ENCODE results near the gene IFNK. TPM values are rescaled to one million over a fixed set of nuclear protein-coding genes. Genes with fewer than 3 reads are reported as not detected.

Gene IFNK
- total RNA-seq, 2 donors from 2014 or later, result not detected

DNA sequence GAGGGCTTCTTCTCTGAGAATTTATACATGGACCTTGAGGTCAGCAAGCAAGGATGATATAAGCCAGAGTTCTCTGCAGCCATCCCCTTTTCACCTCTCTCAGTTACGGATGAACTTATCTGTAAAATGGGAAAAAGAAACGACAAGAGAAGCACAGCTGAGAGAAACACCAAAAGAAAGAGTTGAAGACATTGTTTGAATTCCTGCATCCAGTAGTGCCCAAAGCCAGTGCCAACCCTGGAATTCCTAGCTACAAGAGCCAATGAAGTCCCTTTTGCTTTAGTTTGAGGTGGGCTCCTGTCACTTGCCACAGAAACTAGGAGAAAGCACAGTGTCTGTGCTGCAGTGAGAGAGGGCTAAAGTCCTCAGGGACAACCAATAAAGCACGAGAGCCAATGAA is 12.1 kb downstream of the IFNK start:
- no peak for ATAC-seq
- H3K36me3 Mint-ChIP-seq (ENCODE audit: low read depth), result peaks cover 6% of the 10 kb centered on the region
- peaks cover 12% of the 10 kb centered on the region for H3K4me1 Mint-ChIP-seq
- H3K27me3 Mint-ChIP-seq, result no peaks in the 10 kb centered on the region
- DNase-seq, result no peak
- H3K27ac Mint-ChIP-seq, result peak overlapping the region; percentile 73
- H3K4me3 Mint-ChIP-seq, result no peak overlapping the region
- no peaks in the 10 kb centered on the region for H3K9me3 ChIP-seq (ENCODE audit: control insufficient read depth, low read length, poor library complexity, severe bottlenecking)

DNA sequence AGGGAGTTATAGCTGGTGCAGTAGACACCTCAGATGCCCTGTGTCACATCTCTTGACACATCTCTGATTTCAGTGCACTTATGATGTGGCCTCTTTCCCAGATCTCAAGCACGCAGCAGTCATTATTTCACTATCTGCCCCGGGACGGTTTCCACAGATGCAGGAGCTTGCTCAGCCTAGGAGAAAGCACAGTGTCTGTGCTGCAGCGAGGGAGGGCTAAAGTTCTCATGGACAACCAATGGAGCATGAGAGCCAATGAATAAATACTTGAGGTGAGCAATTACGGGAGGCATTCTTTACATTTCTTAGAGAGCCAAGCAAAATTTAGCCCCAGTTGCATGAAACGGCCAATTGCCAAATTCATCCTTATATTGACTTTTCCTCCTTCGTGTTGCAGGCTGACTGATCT is 12.9 kb downstream of the IFNK start:
- H3K9me3 ChIP-seq (ENCODE audit: control insufficient read depth, low read length, poor library complexity, severe bottlenecking), result no peaks in the 10 kb centered on the region
- DNase-seq (no peak), ATAC-seq (no peak)
- peaks cover 12% of the 10 kb centered on the region for H3K4me1 Mint-ChIP-seq
- H3K27me3 Mint-ChIP-seq, result no peaks in the 10 kb centered on the region
- H3K4me3 Mint-ChIP-seq, result no peak overlapping the region
- no peak overlapping the region for H3K27ac Mint-ChIP-seq
- H3K36me3 Mint-ChIP-seq (ENCODE audit: low read depth), result peaks cover 6% of the 10 kb centered on the region

DNA sequence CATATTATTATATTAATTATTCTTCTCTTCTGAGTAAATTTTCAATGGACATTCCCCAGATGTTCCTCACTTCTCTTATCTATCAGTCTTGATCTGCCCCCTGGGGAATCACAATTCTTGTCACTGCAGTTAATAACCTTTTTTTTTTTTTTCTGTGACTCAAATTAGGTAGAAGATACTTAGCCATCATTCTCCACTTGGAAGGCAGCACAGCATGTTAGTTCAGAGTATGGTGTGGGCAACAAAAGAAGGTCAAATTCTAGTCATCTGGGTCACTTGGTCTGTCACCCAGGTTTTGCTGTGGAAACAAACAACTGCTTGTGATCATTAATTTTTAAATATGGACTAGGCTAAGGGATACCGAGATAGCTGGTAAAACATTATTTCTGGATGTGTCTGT is 13.7 kb downstream of the IFNK start:
- peaks cover 12% of the 10 kb centered on the region for H3K4me1 Mint-ChIP-seq
- peaks cover 6% of the 10 kb centered on the region for H3K36me3 Mint-ChIP-seq (ENCODE audit: low read depth)
- no peak for ATAC-seq
- H3K4me3 Mint-ChIP-seq, result no peak overlapping the region
- no peak for DNase-seq
- H3K27me3 Mint-ChIP-seq, result no peaks in the 10 kb centered on the region
- no peaks in the 10 kb centered on the region for H3K9me3 ChIP-seq (ENCODE audit: control insufficient read depth, low read length, poor library complexity, severe bottlenecking)
- no peak overlapping the region for H3K27ac Mint-ChIP-seq

DNA sequence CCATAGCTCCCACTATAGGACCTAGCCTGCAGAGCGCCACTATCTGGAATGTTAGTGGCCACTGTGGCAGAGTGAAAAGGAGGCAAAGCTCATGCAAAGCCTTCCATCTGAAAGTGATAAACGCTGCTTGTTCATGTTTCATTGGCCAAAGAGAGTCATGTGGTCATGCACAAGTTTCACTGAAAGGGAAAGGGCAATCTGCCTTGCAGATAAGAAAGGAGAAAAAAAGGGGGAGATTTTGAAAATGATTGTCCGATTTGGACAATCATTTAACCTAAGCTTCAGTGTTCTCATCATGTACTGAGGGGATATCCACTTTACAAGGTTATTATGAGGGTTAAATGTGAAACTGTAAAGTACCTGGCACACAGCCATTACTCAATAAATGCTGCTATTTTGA is 14.6 kb downstream of the IFNK start:
- H3K27me3 Mint-ChIP-seq, result no peaks in the 10 kb centered on the region
- H3K27ac Mint-ChIP-seq, result no peak overlapping the region
- DNase-seq, result no peak
- no peak for ATAC-seq
- H3K4me3 Mint-ChIP-seq, result no peak overlapping the region
- H3K4me1 Mint-ChIP-seq, result peaks cover 13% of the 10 kb centered on the region
- H3K9me3 ChIP-seq (ENCODE audit: control insufficient read depth, low read length, poor library complexity, severe bottlenecking), result no peaks in the 10 kb centered on the region
- H3K36me3 Mint-ChIP-seq (ENCODE audit: low read depth), result peaks cover 5% of the 10 kb centered on the region

DNA sequence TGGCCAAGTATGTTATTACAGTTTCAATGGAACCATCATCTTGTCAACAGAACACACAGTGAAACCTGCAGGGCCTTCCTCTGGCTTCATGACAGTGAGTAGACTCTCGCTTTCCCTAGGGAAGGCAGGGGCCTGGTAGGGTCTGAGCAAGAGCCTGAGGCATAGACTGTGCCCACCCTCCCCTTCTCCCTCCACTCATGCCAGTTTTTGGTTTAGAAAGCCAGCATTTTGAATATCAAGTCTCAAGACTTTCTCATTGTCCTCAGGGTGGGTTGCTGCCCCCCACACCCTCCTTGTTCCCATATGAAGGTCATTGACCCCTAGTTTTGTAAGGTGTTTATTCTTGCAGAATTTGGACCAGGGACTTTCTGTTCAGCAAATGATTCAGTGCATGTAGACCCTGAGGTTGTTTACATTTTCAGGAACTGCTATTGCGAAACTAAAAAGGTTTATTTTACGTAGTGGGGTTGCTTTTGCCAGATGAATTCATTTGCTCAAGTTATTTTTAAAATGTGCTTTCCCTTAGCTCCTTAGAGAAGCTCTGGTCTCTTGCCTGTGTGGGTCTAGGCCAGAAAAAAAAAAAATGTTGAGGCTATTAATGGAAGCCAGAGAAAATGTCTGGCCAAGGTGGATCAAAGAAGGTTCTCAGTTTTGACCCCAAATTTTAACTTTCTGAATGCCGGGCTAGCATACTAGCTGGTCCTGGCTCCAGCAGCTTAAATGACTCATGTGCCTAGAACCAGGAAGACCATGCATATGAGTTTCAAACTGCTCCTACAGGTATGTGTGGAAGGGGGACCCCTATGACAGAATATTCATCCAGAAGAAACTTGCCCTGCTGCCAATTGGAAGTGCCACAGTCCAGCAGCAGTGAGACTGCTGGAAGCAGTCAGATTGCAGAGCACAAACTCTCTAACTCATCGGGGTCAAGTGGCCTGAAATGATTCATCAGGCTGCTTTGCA is 15.7 kb downstream of the IFNK start:
- no peak overlapping the region for H3K27ac Mint-ChIP-seq
- ATAC-seq (no peak), DNase-seq (no peak)
- no peaks in the 10 kb centered on the region for H3K27me3 Mint-ChIP-seq
- H3K36me3 Mint-ChIP-seq (ENCODE audit: low read depth), result peaks cover 5% of the 10 kb centered on the region
- H3K4me1 Mint-ChIP-seq, result peaks cover 7% of the 10 kb centered on the region
- H3K4me3 Mint-ChIP-seq, result no peak overlapping the region
- H3K9me3 ChIP-seq (ENCODE audit: control insufficient read depth, low read length, poor library complexity, severe bottlenecking), result no peaks in the 10 kb centered on the region

DNA sequence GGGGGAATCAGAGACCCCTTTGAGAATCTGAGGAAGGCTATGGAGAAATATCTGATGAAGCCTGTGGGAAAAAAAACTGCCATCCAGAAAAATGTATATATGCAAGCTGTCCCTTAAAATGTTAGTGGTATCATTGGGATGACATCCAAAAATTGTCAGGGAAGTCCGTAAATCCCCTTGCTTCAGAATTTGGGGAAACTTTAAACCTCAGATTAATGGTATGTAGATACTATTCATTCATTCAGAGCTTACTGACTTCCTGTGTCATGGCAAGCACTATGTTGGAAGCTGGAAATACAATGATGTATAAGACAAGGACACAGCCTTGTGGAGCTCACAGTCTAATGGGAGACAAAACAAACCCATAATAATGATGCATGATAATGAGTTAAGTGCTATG is 16.4 kb downstream of the IFNK start:
- no peak for DNase-seq
- H3K27ac Mint-ChIP-seq, result no peak overlapping the region
- H3K9me3 ChIP-seq (ENCODE audit: control insufficient read depth, low read length, poor library complexity, severe bottlenecking), result no peaks in the 10 kb centered on the region

DNA sequence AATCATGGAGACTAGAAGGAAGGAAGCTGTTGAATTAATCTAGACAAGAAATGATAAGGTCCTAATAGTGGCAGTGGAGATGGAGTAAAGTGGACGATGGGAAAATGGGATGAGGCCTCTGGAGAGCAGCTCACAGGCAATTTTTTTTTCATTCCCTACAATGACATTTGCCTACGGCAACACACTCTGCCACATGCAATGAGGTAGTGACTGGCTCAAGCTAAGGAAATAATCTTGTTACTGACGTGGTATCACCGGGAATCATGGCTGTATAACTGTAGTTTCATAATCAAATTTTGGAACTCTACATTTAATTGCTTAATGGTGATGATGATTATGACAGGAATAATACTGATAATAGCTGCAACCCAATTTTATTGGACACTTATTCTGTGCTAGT is 17.6 kb downstream of the IFNK start:
- DNase-seq, result no peak
- no peak for ATAC-seq
- Mint-ChIP-seq H3K4me1 (peaks cover 5% of the 10 kb centered on the region), H3K27ac (no peak overlapping the region), H3K27me3 (no peaks in the 10 kb centered on the region), H3K36me3 (ENCODE audit: low read depth) (peaks cover 2% of the 10 kb centered on the region), H3K4me3 (no peak overlapping the region)
- H3K9me3 ChIP-seq (ENCODE audit: control insufficient read depth, low read length, poor library complexity, severe bottlenecking), result no peaks in the 10 kb centered on the region

More for the DNA sequence above, 16.4 kb downstream of the IFNK start:
- Mint-ChIP-seq H3K4me3 (no peak overlapping the region), H3K4me1 (peaks cover 5% of the 10 kb centered on the region), H3K36me3 (ENCODE audit: low read depth) (peaks cover 5% of the 10 kb centered on the region), H3K27me3 (no peaks in the 10 kb centered on the region)
- no peak for ATAC-seq

DNA sequence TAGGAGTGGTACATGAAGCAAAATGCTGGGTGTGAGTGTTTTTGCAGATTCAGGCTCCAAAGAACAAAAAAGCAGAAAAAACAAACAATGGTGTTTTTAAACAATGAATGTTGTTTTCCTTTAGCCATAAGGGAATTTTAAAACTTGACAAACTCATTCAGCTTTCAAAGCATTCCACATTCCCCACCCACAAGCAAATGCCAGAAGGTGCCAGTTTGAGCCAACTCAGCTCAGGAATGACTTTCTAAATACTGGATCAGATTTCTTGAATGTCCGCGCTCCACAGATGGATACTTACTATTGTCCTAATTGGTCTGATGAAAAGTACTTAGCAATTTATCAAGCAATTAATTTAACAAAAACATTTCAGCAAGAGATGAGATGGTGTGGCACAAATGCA is 18.4 kb downstream of the IFNK start:
- no peak overlapping the region for H3K4me3 Mint-ChIP-seq
- ATAC-seq (no peak), DNase-seq (no peak)
- peaks cover 2% of the 10 kb centered on the region for H3K36me3 Mint-ChIP-seq (ENCODE audit: low read depth)
- no peak overlapping the region for H3K27ac Mint-ChIP-seq
- no peaks in the 10 kb centered on the region for H3K9me3 ChIP-seq (ENCODE audit: control insufficient read depth, low read length, poor library complexity, severe bottlenecking)
- H3K4me1 Mint-ChIP-seq, result peaks cover 5% of the 10 kb centered on the region
- no peaks in the 10 kb centered on the region for H3K27me3 Mint-ChIP-seq

DNA sequence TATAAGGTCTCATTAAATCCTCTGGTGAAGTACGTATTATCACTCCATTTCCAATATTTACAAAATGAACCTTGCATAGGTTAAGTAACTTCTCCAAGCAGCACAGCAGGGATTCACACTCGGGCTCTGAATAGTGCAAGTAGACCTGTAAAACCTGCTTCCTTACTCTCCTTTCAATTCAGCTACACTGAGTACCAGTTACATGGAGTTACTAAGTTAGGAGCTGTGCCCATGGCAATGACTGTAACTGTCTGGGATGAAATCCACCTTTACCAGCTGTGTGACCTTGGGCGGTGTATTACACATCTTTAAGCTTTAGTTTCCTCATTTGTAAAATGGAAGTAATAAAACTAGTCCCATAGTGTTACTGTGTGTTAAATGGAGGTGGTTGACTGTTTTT is 21.4 kb downstream of the IFNK start:
- peaks cover 2% of the 10 kb centered on the region for H3K4me1 Mint-ChIP-seq
- peaks cover 2% of the 10 kb centered on the region for H3K36me3 Mint-ChIP-seq (ENCODE audit: low read depth)
- H3K4me3 Mint-ChIP-seq, result no peak overlapping the region
- H3K27ac Mint-ChIP-seq, result no peak overlapping the region
- no peaks in the 10 kb centered on the region for H3K27me3 Mint-ChIP-seq
- DNase-seq (no peak), ATAC-seq (no peak)
- H3K9me3 ChIP-seq (ENCODE audit: control insufficient read depth, low read length, poor library complexity, severe bottlenecking), result no peaks in the 10 kb centered on the region

DNA sequence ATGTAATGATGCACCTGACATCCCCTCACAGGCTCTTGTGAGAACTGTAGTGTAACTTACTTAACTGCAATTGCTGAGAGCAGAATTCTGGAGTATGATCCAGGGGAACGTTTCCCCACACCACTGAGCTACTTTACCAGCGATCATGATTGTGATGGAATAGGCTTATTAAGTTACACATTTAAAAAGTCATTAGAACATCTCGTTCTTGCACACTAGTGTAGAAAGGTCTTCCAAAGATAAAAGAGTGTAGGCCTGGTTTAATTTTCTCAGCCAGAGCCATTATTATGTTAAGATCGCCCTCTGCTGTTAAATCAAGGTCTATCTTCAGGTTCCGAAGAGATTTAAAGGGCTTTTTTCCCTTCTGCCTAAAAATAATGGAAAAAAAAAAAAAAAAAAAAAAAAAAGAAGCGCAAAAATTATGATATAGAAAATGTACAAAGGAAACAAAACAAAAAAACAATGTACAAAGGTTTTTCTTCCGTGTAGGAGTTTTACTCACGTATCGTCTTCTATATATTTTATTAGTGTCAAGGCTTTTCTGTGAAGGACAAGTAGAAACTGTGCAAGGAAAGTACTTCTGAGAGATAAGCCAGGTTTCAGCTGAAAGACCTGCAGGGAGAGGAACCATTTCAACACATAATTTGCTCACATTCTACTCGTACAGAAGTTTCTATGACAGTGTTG is 24.1 kb downstream of the IFNK start:
- no peaks in the 10 kb centered on the region for H3K27me3 Mint-ChIP-seq
- no peak for ATAC-seq

DNA sequence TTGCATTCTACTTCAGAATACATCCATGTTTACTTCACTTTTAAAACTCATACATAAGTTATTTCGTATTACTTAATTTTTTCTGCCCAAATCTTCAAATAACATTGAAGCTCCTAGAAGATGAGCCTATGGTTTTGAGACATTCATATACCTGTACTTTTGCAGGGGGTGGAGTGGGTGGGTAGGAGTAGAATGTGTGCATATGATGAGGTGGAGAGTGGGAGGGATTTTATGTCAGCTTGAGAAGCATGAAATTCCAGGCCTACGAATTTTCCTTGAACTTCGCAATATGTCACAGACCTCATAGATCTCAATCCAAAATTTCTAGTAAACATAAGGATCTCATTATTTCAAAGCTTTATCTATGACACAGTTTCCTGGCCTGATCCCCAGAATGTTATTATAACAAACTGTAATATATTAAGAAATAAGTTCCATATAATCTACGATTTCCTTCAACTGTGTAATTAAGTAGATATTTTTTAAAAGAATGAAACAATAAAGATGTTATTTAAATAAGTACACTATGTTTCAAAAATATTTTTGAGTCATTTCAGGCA is 25.2 kb downstream of the IFNK start:
- Mint-ChIP-seq H3K36me3 (ENCODE audit: low read depth) (peaks cover 4% of the 10 kb centered on the region), H3K4me1 (peaks cover 2% of the 10 kb centered on the region), H3K27me3 (no peaks in the 10 kb centered on the region), H3K27ac (no peak overlapping the region), H3K4me3 (no peak overlapping the region)
- ATAC-seq (no peak), DNase-seq (no peak)
- no peaks in the 10 kb centered on the region for H3K9me3 ChIP-seq (ENCODE audit: control insufficient read depth, low read length, poor library complexity, severe bottlenecking)

More for the DNA sequence above, 24.1 kb downstream of the IFNK start:
- no peak for DNase-seq
- Mint-ChIP-seq H3K4me1 (peaks cover 3% of the 10 kb centered on the region), H3K36me3 (ENCODE audit: low read depth) (peaks cover 4% of the 10 kb centered on the region), H3K27ac (no peak overlapping the region), H3K4me3 (no peak overlapping the region)
- H3K9me3 ChIP-seq (ENCODE audit: control insufficient read depth, low read length, poor library complexity, severe bottlenecking), result no peaks in the 10 kb centered on the region

DNA sequence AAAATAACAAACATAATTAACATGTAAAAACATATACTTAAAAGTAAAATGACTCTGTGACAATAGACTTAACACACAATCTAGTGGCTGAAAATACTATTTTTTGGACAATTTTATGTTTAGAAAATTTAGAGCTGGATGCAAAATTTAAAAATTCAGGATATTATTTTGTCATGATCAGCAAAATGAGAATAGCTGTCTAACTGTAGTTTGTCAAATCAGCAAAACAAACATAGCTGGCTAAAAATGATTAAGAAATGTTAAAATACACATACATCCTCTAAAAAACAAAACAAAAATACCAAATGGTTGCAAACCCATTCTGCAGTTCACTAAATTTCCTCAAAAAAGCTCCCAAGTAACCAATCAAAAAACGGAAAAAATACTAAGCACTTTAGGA is 30.6 kb downstream of the IFNK start:
- H3K36me3 Mint-ChIP-seq (ENCODE audit: low read depth), result peaks cover 3% of the 10 kb centered on the region
- peaks cover 2% of the 10 kb centered on the region for H3K4me1 Mint-ChIP-seq
- DNase-seq (no peak), ATAC-seq (no peak)
- no peak overlapping the region for H3K4me3 Mint-ChIP-seq
- H3K9me3 ChIP-seq (ENCODE audit: control insufficient read depth, low read length, poor library complexity, severe bottlenecking), result no peaks in the 10 kb centered on the region
- no peaks in the 10 kb centered on the region for H3K27me3 Mint-ChIP-seq
- H3K27ac Mint-ChIP-seq, result no peak overlapping the region

DNA sequence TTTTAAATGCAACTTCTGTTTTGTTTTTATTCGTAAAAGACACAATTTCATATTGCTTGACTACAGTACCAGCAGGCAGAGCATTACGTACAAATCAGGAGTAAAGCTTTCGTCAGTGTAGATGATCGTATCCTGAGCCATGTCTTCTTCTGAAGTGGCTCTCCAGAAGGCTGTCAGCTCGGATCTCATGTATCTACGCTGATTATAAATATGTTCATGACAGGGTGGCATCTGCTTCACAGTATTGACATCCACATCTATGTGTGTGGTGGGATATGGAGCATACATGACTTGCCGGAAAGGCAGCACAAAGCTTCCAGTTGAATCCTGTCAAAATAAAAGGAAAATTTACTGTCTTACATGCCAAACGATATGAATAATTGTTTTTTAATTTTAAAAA is 32.4 kb downstream of the IFNK start:
- Mint-ChIP-seq H3K27me3 (no peaks in the 10 kb centered on the region), H3K4me1 (no peaks in the 10 kb centered on the region), H3K36me3 (ENCODE audit: low read depth) (peaks cover 3% of the 10 kb centered on the region), H3K4me3 (no peak overlapping the region), H3K27ac (no peak overlapping the region)
- DNase-seq (no peak), ATAC-seq (no peak)
- no peaks in the 10 kb centered on the region for H3K9me3 ChIP-seq (ENCODE audit: control insufficient read depth, low read length, poor library complexity, severe bottlenecking)
